K562 (cell line): ENCODE measurements around the gene SATB2. TPM values are rescaled to one million over a fixed set of nuclear protein-coding genes. Genes with fewer than 3 reads are reported as not detected.
A peak's percentile ranks its signal among the peaks of the same experiment; 100 is the strongest.

Experiments
- CBFA2T3 ChIP-seq: fragments of 450-650 bp; IDR thresholded peaks from 2 replicates; pipeline ENCODE4 v1.6.1; 2017
- CCNT2 ChIP-seq: IDR thresholded peaks from 2 replicates; pipeline ENCODE4 v1.6.1; 2011; ENCODE audit warnings: borderline replicate concordance, low read depth, mild to moderate bottlenecking, moderate library complexity, mixed read lengths, low read length; ENCODE audit not compliant: insufficient read length; ENCODE audit errors: extremely low read depth
- CTBP1 ChIP-seq: fragments of 450-650 bp; IDR thresholded peaks from 2 replicates; pipeline ENCODE4 v1.6.1; 2016; ENCODE audit warnings: borderline replicate concordance
- GABPB1 ChIP-seq: sonication (generic); formaldehyde crosslinking; IDR thresholded peaks from 2 replicates; pipeline ENCODE4 v1.8.0; 2022; ENCODE audit warnings: mild to moderate bottlenecking, missing genetic modification reagents
- L3MBTL2 ChIP-seq: fragments of 450-650 bp; IDR thresholded peaks from 2 replicates; pipeline ENCODE4 v1.6.1; 2016; ENCODE audit warnings: mild to moderate bottlenecking, moderate library complexity
- MYC ChIP-seq, 2 experiments: fragments of 250-450 bp in 1 of 2; sonication (Bioruptor Pico) in 1 of 2; IDR thresholded peaks; 2 replicates each; pipeline versions ENCODE4 v1.5.1 to v1.6.1; 2012 to 2021; ENCODE audit warnings: low read depth in 2 of 2, borderline replicate concordance in 1 of 2, improper control_type of control experiment in 1 of 2, low read length in 1 of 2, mild to moderate bottlenecking in 1 of 2, moderate library complexity in 1 of 2
- RAD21 ChIP-seq, 2 experiments: fragments of 250-450 bp in 1 of 2; fragments of 450-650 bp in 1 of 2; sonication (Bioruptor Pico) in 1 of 2; formaldehyde crosslinking in 1 of 2; IDR thresholded peaks in 1 of 2; conservative IDR thresholded peaks in 1 of 2; 2 replicates each; pipeline versions ENCODE4 v1.4.0 to v1.8.0; 2020 to 2022; ENCODE audit warnings: mild to moderate bottlenecking in 2 of 2, moderate library complexity in 1 of 2
- SMAD4 ChIP-seq: fragments of 250-450 bp; sonication (Bioruptor Pico); conservative IDR thresholded peaks from 2 replicates; pipeline ENCODE4 v1.8.0; 2021; ENCODE audit warnings: inconsistent platforms, mild to moderate bottlenecking, moderate library complexity
- ZNF263 ChIP-seq: sonication (generic); formaldehyde crosslinking; IDR thresholded peaks from 2 replicates; pipeline ENCODE4 v1.8.0; 2022; ENCODE audit warnings: mild to moderate bottlenecking, missing genetic modification reagents, borderline replicate concordance
- ZNF444 ChIP-seq: fragments of 250-450 bp; sonication (Bioruptor Pico); IDR thresholded peaks from 2 replicates; pipeline ENCODE4 v1.4.0; 2020; ENCODE audit warnings: mild to moderate bottlenecking, moderate library complexity
- polyA plus RNA-seq, 8 experiments: library from polyadenylated mRNA; depleted of rRNA in 4 of 8; stranded (reverse) in 5 of 8; unstranded in 3 of 8; fragments of >200 nt; fragmentation: Nextera tagmentation in 2 of 8; fragmentation: Illumina TruSeq in 1 of 8; extraction: Ambion mirVana in 2 of 8; extraction: Trizol in 1 of 8; gene quantifications; 2 replicates each; pipeline versions ENCODE4 v1.2.1 to v1.2.3, GENCODE V29; 2011 to 2014; ENCODE audit warnings: inconsistent platforms in 1 of 8, missing spikeins in 1 of 8
- total RNA-seq, 7 experiments: library from RNA; depleted of rRNA in 6 of 7; stranded (reverse); fragments of >200 nt in 6 of 7; fragmentation: Illumina TruSeq in 2 of 7; extraction: Trizol in 2 of 7; gene quantifications; 2 replicates each; pipeline versions ENCODE4 v1.2.1 to v1.2.3, GENCODE V29; 2011 to 2021; ENCODE audit warnings: low replicate concordance in 1 of 7
- TF ChIP-seq, protein P1 (sequence below), 2 experiments: fragments of 450-650 bp; formaldehyde crosslinking in 1 of 2; IDR thresholded peaks; 2 replicates each; pipeline versions ENCODE4 v1.4.0 to v1.6.1; 2014 to 2020; ENCODE audit warnings: mild to moderate bottlenecking in 2 of 2, borderline replicate concordance in 1 of 2, low read depth in 1 of 2
- TF ChIP-seq, protein P2 (sequence below): IDR thresholded peaks from 2 replicates; pipeline ENCODE4 v1.6.1; 2012; ENCODE audit warnings: low read depth, low read length, improper control_type of control experiment, borderline replicate concordance
- TF ChIP-seq, protein P3 (sequence below): IDR thresholded peaks from 2 replicates; pipeline ENCODE4 v1.6.1; 2011; ENCODE audit warnings: borderline replicate concordance, low read depth, mild to moderate bottlenecking, moderate library complexity, low read length; ENCODE audit not compliant: insufficient read depth, poor library complexity, severe bottlenecking

SATB2 gene
- total and polyA plus RNA-seq, 9 of the 15 experiments (the other 6 are each of a cell fraction or from before 2014, with no cell fraction given) = 4.5 to 34.0 (median 15.1) TPM

DNA sequence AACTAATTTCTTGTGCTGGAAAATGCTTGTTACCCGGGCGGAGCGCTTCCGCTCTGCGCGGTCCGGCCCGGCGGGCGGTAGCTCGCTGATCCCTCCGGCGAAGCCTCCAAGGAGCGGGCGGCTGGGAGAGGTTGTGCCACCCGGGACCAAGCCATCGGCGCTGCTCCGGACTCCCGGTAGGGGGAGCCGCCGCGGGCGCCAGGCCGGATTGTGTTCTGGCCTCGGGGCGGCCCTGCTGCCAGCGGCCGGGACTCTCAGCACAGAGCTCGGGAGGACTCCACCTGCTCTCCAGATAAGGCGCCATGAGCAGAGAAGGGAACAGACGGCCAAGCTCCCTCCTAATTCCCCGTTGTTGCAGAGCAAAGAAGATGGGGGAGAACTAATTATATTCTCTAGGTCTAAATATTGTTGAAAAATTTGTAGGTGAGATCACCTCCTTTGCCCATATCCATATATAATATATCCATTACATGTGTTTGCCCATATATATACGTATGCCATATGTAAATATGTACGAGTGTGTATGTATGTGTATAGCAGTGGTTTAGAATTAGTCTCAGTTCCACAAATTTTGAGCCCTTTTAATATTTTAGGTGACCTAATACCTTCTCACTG is 13.8 kb upstream of the SATB2 start (continued):
- TF ChIP-seq, protein P1, sequence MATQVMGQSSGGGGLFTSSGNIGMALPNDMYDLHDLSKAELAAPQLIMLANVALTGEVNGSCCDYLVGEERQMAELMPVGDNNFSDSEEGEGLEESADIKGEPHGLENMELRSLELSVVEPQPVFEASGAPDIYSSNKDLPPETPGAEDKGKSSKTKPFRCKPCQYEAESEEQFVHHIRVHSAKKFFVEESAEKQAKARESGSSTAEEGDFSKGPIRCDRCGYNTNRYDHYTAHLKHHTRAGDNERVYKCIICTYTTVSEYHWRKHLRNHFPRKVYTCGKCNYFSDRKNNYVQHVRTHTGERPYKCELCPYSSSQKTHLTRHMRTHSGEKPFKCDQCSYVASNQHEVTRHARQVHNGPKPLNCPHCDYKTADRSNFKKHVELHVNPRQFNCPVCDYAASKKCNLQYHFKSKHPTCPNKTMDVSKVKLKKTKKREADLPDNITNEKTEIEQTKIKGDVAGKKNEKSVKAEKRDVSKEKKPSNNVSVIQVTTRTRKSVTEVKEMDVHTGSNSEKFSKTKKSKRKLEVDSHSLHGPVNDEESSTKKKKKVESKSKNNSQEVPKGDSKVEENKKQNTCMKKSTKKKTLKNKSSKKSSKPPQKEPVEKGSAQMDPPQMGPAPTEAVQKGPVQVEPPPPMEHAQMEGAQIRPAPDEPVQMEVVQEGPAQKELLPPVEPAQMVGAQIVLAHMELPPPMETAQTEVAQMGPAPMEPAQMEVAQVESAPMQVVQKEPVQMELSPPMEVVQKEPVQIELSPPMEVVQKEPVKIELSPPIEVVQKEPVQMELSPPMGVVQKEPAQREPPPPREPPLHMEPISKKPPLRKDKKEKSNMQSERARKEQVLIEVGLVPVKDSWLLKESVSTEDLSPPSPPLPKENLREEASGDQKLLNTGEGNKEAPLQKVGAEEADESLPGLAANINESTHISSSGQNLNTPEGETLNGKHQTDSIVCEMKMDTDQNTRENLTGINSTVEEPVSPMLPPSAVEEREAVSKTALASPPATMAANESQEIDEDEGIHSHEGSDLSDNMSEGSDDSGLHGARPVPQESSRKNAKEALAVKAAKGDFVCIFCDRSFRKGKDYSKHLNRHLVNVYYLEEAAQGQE (IDR thresholded peaks at IDR 0.05; ENCODE audit: borderline replicate concordance) = 0 out of 2 replicates have a peak, but pooled peaks have one; percentile 13
- TF ChIP-seq, protein P1 (CRISPR knock-in tag; IDR thresholded peaks at IDR 0.05; ENCODE audit: low read depth) = no peak
- TF ChIP-seq RAD21 (CRISPR knock-in tag; conservative IDR thresholded peaks at IDR 0.05 in 1 of 2, IDR thresholded peaks at IDR 0.05 in 1 of 2) (peak; percentile 27; a peak in 3 of 4 replicates), CTBP1 (peak; percentile 39; the same call in 1 of the 2 replicates), MYC (IDR thresholded peaks at IDR 0.05; ENCODE audit: low read depth, low read length) (0 out of 2 replicates have a peak, but pooled peaks have one; percentile 19), MYC (CRISPR knock-in tag; IDR thresholded peaks at IDR 0.05; ENCODE audit: borderline replicate concordance, low read depth) (no peak), CCNT2 (peak; percentile 36), SMAD4 (0 out of 2 replicates have a peak, but pooled peaks have one; percentile 30), ZNF444 (CRISPR knock-in tag) (no peak), GABPB1 (CRISPR knock-in tag) (no peak), CBFA2T3 (0 out of 2 replicates have a peak, but pooled peaks have one; percentile 6), ZNF263 (peak; percentile 89), L3MBTL2 (peak; percentile 63; the same call in 1 of the 2 replicates)
- TF ChIP-seq, protein P2, sequence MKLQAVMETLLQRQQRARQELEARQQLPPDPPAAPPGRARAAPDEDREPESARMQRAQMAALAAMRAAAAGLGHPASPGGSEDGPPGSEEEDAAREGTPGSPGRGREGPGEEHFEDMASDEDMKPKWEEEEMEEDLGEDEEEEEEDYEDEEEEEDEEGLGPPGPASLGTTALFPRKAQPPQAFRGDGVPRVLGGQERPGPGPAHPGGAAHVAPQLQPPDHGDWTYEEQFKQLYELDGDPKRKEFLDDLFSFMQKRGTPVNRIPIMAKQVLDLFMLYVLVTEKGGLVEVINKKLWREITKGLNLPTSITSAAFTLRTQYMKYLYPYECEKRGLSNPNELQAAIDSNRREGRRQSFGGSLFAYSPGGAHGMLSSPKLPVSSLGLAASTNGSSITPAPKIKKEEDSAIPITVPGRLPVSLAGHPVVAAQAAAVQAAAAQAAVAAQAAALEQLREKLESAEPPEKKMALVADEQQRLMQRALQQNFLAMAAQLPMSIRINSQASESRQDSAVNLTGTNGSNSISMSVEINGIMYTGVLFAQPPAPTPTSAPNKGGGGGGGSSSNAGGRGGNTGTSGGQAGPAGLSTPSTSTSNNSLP = no peak
- TF ChIP-seq, protein P3, sequence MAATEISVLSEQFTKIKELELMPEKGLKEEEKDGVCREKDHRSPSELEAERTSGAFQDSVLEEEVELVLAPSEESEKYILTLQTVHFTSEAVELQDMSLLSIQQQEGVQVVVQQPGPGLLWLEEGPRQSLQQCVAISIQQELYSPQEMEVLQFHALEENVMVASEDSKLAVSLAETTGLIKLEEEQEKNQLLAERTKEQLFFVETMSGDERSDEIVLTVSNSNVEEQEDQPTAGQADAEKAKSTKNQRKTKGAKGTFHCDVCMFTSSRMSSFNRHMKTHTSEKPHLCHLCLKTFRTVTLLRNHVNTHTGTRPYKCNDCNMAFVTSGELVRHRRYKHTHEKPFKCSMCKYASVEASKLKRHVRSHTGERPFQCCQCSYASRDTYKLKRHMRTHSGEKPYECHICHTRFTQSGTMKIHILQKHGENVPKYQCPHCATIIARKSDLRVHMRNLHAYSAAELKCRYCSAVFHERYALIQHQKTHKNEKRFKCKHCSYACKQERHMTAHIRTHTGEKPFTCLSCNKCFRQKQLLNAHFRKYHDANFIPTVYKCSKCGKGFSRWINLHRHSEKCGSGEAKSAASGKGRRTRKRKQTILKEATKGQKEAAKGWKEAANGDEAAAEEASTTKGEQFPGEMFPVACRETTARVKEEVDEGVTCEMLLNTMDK = peak; percentile 89
